HEK293 (cell line): ENCODE measurements around the gene METAP1.
"Not testable (repeated sequence)": the region's sequence is repeated elsewhere in the genome, so short reads cannot be mapped to it uniquely, and the experiment has no call there.

ENCODE experiments used
- CTCF ChIA-PET: fragments of 350-600 bp; formaldehyde crosslinking; extraction: SDS; loops from one replicate; lab custom pipeline; 2021; ENCODE audit warnings: antibody characterized with exemption; lab: Yijun Ruan, JAX
- POLR2A ChIA-PET: fragments of 300-600 bp; formaldehyde crosslinking; extraction: SDS; loops from one replicate; lab custom pipeline; 2020; ENCODE audit warnings: antibody characterized with exemption, inconsistent platforms; lab: Yijun Ruan, JAX
- H3K27ac ChIP-seq: fragments of 200-500 bp; sonication (Bioruptor generic); 2 replicates; pipeline ENCODE4 v1.5.1; 2014; ENCODE audit warnings: low read depth, low read length, control low read depth, inconsistent platforms; ENCODE audit errors: extremely low read depth
- H3K36me3 ChIP-seq, 2 experiments: fragments of 200-500 bp in 1 of 2; sonication (Bioruptor generic) in 1 of 2; 1 replicate in 1 of 2; 2 replicates in 1 of 2; pipeline ENCODE4 v1.5.1; 2014 to 2017; ENCODE audit warnings: inconsistent platforms in 2 of 2, low read length in 2 of 2; ENCODE audit not compliant: control insufficient read depth in 2 of 2, insufficient read depth in 1 of 2
- H3K4me1 ChIP-seq: fragments of 200-500 bp; sonication (Bioruptor generic); 2 replicates; pipeline ENCODE4 v1.5.1; 2014; ENCODE audit warnings: mild to moderate bottlenecking, low read length, inconsistent platforms; ENCODE audit not compliant: control insufficient read depth, insufficient read depth
- H3K4me3 ChIP-seq: 2 replicates; pipeline ENCODE4 v1.5.1; 2011; ENCODE audit warnings: low read depth, mild to moderate bottlenecking, control low read depth, low read length, moderate library complexity
- H3K9me3 ChIP-seq: fragments of 200-500 bp; sonication (Bioruptor generic); 2 replicates; pipeline ENCODE4 v1.5.1; 2014; ENCODE audit warnings: low read depth, low read length, inconsistent platforms; ENCODE audit not compliant: control insufficient read depth, insufficient read depth
- CTCF ChIP-seq: fragments of 450-650 bp; formaldehyde crosslinking; IDR thresholded peaks from 2 replicates; pipeline ENCODE4 v1.5.1; 2016; ENCODE audit warnings: missing biosample characterization, missing genetic modification characterization
- EGR2 ChIP-seq: fragments of 450-650 bp; formaldehyde crosslinking; IDR thresholded peaks from 2 replicates; pipeline ENCODE4 v1.5.1; 2016; ENCODE audit warnings: low read depth, missing biosample characterization, missing genetic modification characterization
- HOXC10 ChIP-seq: sonication (generic); formaldehyde crosslinking; IDR thresholded peaks from 2 replicates; pipeline ENCODE4 v1.8.1; 2023; ENCODE audit warnings: mild to moderate bottlenecking, missing genetic modification reagents
- PATZ1 ChIP-seq: fragments of 450-650 bp; formaldehyde crosslinking; IDR thresholded peaks from 2 replicates; pipeline ENCODE4 v1.5.1; 2016; ENCODE audit warnings: missing biosample characterization, missing genetic modification characterization
- PRDM1 ChIP-seq: fragments of 450-650 bp; formaldehyde crosslinking; IDR thresholded peaks from 2 replicates; pipeline ENCODE4; 2016; ENCODE audit warnings: missing biosample characterization, missing genetic modification characterization
- SP2 ChIP-seq: fragments of 450-650 bp; formaldehyde crosslinking; IDR thresholded peaks from 2 replicates; pipeline ENCODE4 v1.5.1; 2016; ENCODE audit warnings: missing biosample characterization, missing genetic modification characterization
- ZBTB1 ChIP-seq: fragments of 450-650 bp; formaldehyde crosslinking; IDR thresholded peaks from 2 replicates; pipeline ENCODE4 v1.5.1; 2016; ENCODE audit warnings: missing biosample characterization, missing genetic modification characterization
- ZBTB17 ChIP-seq: fragments of 450-650 bp; formaldehyde crosslinking; IDR thresholded peaks from 2 replicates; pipeline ENCODE4 v1.5.1; 2016; ENCODE audit warnings: missing biosample characterization, missing genetic modification characterization
- ZNF16 ChIP-seq: fragments of 450-650 bp; formaldehyde crosslinking; IDR thresholded peaks from 2 replicates; pipeline ENCODE4 v1.5.1; 2016; ENCODE audit warnings: low read depth, missing biosample characterization, missing genetic modification characterization
- ZNF23 ChIP-seq: fragments of 450-650 bp; formaldehyde crosslinking; IDR thresholded peaks from 2 replicates; pipeline ENCODE4 v1.5.1; 2016; ENCODE audit warnings: missing biosample characterization, missing genetic modification characterization, borderline replicate concordance
- ZNF324 ChIP-seq: fragments of 450-650 bp; formaldehyde crosslinking; IDR thresholded peaks from 2 replicates; pipeline ENCODE4 v1.5.1; 2016; ENCODE audit warnings: missing biosample characterization, missing genetic modification characterization
- ZNF354C ChIP-seq: fragments of 450-650 bp; formaldehyde crosslinking; IDR thresholded peaks from 2 replicates; pipeline ENCODE4 v1.5.1; 2016; ENCODE audit warnings: missing biosample characterization, missing genetic modification characterization, low read depth, borderline replicate concordance
- ZNF433 ChIP-seq: fragments of 450-650 bp; formaldehyde crosslinking; IDR thresholded peaks from 2 replicates; pipeline ENCODE4 v1.5.1; 2016; ENCODE audit warnings: missing biosample characterization, missing genetic modification characterization, low read depth
- ZNF530 ChIP-seq: fragments of 450-650 bp; formaldehyde crosslinking; IDR thresholded peaks from 2 replicates; pipeline ENCODE4 v1.5.1; 2016; ENCODE audit warnings: low read depth, missing biosample characterization, missing genetic modification characterization
- ZNF580 ChIP-seq: fragments of 450-650 bp; formaldehyde crosslinking; IDR thresholded peaks from 2 replicates; pipeline ENCODE4 v1.5.1; 2016; ENCODE audit warnings: missing biosample characterization, missing genetic modification characterization
- ZNF621 ChIP-seq: fragments of 450-650 bp; formaldehyde crosslinking; IDR thresholded peaks from 2 replicates; pipeline ENCODE4 v1.5.1; 2017; ENCODE audit warnings: missing biosample characterization, missing genetic modification characterization
- ZNF626 ChIP-seq: fragments of 450-650 bp; sonication (Bioruptor Pico); formaldehyde crosslinking; IDR thresholded peaks from 2 replicates; pipeline ENCODE4 v1.5.1; 2018; ENCODE audit warnings: missing biosample characterization, missing genetic modification characterization, inconsistent platforms

Gene METAP1

GRCh38 chr4:99099311-99099710 is 103.8 kb downstream of the METAP1 start:
- Histone ChIP-seq H3K4me1 (no peaks in the 10 kb centered on the region), H3K36me3 (no peaks in the 10 kb centered on the region), H3K9me3 (no peaks in the 10 kb centered on the region)
- TF ChIP-seq PRDM1 (tag by site-specific recombination) (no peak), ZNF530 (tag by site-specific recombination) (no peak), ZNF433 (tag by site-specific recombination) (no peak), ZNF324 (tag by site-specific recombination) (no peak), EGR2 (tag by site-specific recombination) (no peak), ZNF16 (tag by site-specific recombination) (no peak), CTCF (no peak), HOXC10 (CRISPR knock-in tag) (no peak), SP2 (no peak), ZNF626 (tag by site-specific recombination) (no peak), ZNF580 (no peak), ZBTB1 (tag by site-specific recombination) (no peak), ZBTB17 (tag by site-specific recombination) (no peak), ZNF354C (tag by site-specific recombination) (no peak)
- TF ChIP-seq, all 188 proteins: peak for 0
- CTCF ChIA-PET = no interaction called here
- Histone ChIP-seq H3K4me3 (no peak overlapping the region), H3K27ac (no peak overlapping the region)
- POLR2A ChIA-PET = no interaction called here

- H3K36me3 ChIP-seq, POLR2A ChIA-PET, CTCF ChIA-PET, H3K9me3 ChIP-seq, H3K27ac ChIP-seq, H3K4me3 ChIP-seq, H3K4me1 ChIP-seq: not testable (repeated sequence)
Observed at GRCh38 chr4:99099814-99100213, 104.3 kb downstream of the METAP1 start.

- Histone ChIP-seq H3K9me3 (no peaks in the 10 kb centered on the region), H3K27ac (no peak overlapping the region), H3K4me3 (no peak overlapping the region), H3K36me3 (no peaks in the 10 kb centered on the region), H3K4me1 (no peaks in the 10 kb centered on the region)
- ChIA-PET POLR2A (interaction anchor here (1.0 kb wide), 1 partner anchor 12 kb away, joined by 3 read pairs; the partner anchor contains the start of gene ADH5), CTCF (no interaction called here)
- TF ChIP-seq PATZ1 (no peak), ZNF621 (no peak), ZNF23 (tag by site-specific recombination) (no peak)
Observed at GRCh38 chr4:99100876-99101275, 105.4 kb downstream of the METAP1 start.
